ENCODE measurements around the gene SIX6.
"Not testable (repeated sequence)": the region's sequence is repeated elsewhere in the genome, so short reads cannot be mapped to it uniquely, and the experiment has no call there.

SIX6 gene

GRCh38 chr14:60508707-60509437 lies at the start of gene SIX6:
TSS of gene SIX6 (plus strand) at chr14:60509146. CDS start at chr14:60509399, 253 bp downstream.
- DNase-seq: peak; percentile 58

- DNase-seq: not testable (repeated sequence)
These were observed 28.7 kb upstream of the SIX6 start for GRCh38 chr14:60480248-60480647.

- DNase-seq: peak; percentile 5
These were observed 26.2 kb upstream of the SIX6 start for GRCh38 chr14:60482743-60483142.

- no peak for DNase-seq
These were observed 23.8 kb upstream of the SIX6 start for GRCh38 chr14:60485057-60485597.

GRCh38 chr14:60485598-60486251 lies 23.2 kb upstream of the SIX6 start, which contains the start of gene C14orf39:
TSS of gene C14orf39 (minus strand) at chr14:60486063. CDS start at chr14:60485078, 985 bp downstream.
- DNase-seq: peak; percentile 49

GRCh38 chr14:60487211-60487610 lies 21.7 kb upstream of the SIX6 start:
- DNase-seq: no peak

- DNase-seq: no peak
These were observed 20.8 kb upstream of the SIX6 start for GRCh38 chr14:60488175-60488574.

- no peak for DNase-seq
These were observed 18.7 kb upstream of the SIX6 start for GRCh38 chr14:60490270-60490669.

- no peak for DNase-seq
These were observed 13.0 kb upstream of the SIX6 start for GRCh38 chr14:60495946-60496345.

- DNase-seq: no peak
These were observed 6.4 kb upstream of the SIX6 start for GRCh38 chr14:60502541-60502940.

GRCh38 chr14:60505448-60505847 lies 3.5 kb upstream of the SIX6 start:
- no peak for DNase-seq

- DNase-seq: no peak
These were observed 2.9 kb upstream of the SIX6 start for GRCh38 chr14:60506010-60506409.

GRCh38 chr14:60506462-60506984 lies 2.4 kb upstream of the SIX6 start:
- no peak for DNase-seq

GRCh38 chr14:60506985-60507829 lies 1.7 kb upstream of the SIX6 start:
- DNase-seq: no peak

GRCh38 chr14:60508363-60508706 lies 611 bp upstream of the SIX6 start:
- no peak for DNase-seq

- DNase-seq: no peak
These were observed 700 bp downstream of the SIX6 start for GRCh38 chr14:60509438-60510253.

GRCh38 chr14:60510254-60510950 lies 1.5 kb downstream of the SIX6 start:
- DNase-seq: no peak

GRCh38 chr14:60510951-60511599 lies 2.1 kb downstream of the SIX6 start:
- DNase-seq: no peak

GRCh38 chr14:60512126-60512525 lies 3.2 kb downstream of the SIX6 start:
- no peak for DNase-seq

GRCh38 chr14:60512973-60513571 lies 4.1 kb downstream of the SIX6 start:
- DNase-seq: no peak

- DNase-seq: peak; percentile 69
These were observed 5.4 kb downstream of the SIX6 start for GRCh38 chr14:60514378-60514740.

Data from NCI-H345 (cell line).